NK-92 treated with Interleukin-12 subunit alpha and Interleukin-12 subunit beta, amount 100 ng/mL, for 24 hours (cell line): Measurements from ENCODE around the gene MICOS13.
"Not testable (repeated sequence)": the region's sequence is repeated elsewhere in the genome, so short reads cannot be mapped to it uniquely, and the experiment has no call there.

Experiments
- DNase-seq: peaks from one replicate; lab custom pipeline; 2025; lab: John Stamatoyannopoulos, UW

MICOS13 gene, protein sequence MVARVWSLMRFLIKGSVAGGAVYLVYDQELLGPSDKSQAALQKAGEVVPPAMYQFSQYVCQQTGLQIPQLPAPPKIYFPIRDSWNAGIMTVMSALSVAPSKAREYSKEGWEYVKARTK

GRCh38 chr19:5680437-5681368 is at the start of gene MICOS13, which contains the start of gene HSD11B1L:
Gene MICOS13, minus strand, starts transcription at chr19:5680516. Its CDS starts 30 bp downstream, at chr19:5680486.
Gene HSD11B1L, plus strand, starts transcription at chr19:5681027. Its CDS starts 3,806 bp downstream, at chr19:5684833.
- DNase-seq: peak; percentile 96

GRCh38 chr19:5727453-5728050 is 47.2 kb upstream of the MICOS13 start:
- DNase-seq: no peak

- DNase-seq: peak; percentile 98
Measured at GRCh38 chr19:5719961-5720790, 39.9 kb upstream of the MICOS13 start, which contains the start of the genes CATSPERD and LONP1. Gene CATSPERD, plus strand, starts transcription at chr19:5720637. Its CDS starts 101 bp downstream, at chr19:5720738. Gene LONP1, minus strand, starts transcription at chr19:5720146. Its CDS starts 14 bp downstream, at chr19:5720132.

DNA sequence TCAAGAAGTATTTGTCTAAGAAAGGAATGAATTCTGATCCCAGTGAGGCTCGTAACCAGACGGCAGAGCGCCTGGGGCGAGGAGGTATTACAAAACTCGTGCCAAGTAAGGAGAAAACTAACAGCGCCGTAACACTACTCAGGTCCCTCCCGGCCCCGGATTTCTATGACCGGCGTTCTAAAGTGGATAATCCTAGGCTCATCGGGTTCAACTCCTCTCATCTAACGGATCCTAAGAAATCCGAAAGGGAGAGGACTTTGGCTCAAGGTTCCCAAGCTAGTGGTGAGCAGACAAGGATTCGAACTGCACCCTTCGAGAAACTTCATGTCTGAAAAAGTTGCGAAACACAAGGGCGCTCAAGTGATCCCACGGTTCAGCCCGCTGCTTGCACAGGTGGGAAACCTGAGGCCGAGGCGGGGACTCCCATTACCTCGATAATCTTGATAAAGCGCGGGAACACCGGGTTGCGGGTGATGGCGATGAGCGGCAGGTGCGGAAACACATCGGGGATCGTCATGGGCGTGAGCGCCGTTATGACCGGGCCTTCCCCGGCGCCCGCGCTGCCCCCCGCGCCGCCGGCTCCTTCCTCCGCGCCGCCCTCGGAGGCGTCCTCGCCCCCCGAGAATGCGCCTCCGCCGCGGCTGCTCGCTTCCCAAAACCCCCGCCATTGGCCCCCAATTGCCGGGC is 39.1 kb upstream of the MICOS13 start:
- DNase-seq: no peak

GRCh38 chr19:5718579-5719273 is 38.4 kb upstream of the MICOS13 start:
- peak; percentile 47 for DNase-seq

DNA sequence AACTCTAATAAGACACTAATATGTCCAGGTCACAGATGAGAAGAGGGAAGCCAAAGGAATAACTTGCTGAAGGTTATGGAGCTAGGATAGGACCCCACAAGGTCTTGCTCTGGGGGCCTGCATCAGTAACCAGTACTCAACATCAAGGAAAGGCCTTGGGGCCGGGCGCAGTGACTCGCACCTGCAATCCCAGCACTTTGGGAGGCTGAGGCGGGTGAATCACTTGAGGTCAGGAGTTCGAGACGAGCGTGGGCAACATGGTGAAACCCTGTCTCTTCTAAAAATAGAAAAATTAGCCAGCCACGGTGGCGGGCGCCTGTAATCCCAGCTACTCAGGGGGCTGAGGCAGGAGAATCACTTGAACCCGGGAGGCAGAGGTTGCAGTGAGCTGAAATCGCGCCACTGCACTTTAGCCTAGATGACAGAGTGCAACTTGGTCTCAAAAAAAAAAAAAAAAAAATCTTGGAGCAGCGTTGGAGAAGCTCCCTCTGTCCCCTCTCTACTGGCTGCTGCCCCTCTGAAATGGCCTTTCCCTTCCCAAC is 37.8 kb upstream of the MICOS13 start:
- DNase-seq: peak; percentile 56

DNA sequence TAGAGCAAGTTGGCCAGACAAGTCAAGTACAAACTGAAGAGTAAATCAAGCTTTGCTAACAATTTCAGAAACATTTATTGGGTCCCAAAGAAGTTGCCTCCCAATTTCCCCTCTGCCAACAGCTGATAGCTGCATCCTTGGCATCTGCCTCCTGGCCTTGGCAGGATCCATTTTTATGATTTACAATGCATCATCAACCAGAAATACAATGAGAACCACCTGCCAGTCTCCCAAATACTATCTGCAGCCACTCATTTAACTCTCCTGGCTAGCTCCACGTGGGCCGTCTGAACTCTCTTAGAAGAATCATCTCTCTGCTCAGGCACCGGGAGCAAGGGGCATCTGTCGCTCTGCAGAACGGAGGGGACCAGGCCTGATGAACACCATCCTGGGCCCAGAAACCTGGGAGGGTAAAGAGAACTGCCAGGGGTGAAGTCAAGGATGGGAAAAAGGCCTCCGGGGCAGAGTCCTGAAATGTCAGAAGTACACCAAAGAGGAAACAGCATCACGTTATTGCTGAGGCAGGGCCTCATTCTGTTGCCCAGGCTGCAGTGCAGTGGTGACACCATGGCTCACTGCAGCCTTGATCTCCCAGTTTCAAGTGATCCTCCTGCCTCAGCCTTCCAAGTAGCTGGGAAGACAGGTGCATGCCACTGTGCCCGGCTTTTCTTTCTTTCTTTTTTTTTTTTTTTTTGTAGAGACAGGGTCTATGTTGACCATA is 37.1 kb upstream of the MICOS13 start:
- DNase-seq: no peak

- no peak for DNase-seq
Measured at GRCh38 chr19:5714816-5715215, 34.5 kb upstream of the MICOS13 start.

- no peak for DNase-seq
Measured at GRCh38 chr19:5713228-5713627, 32.9 kb upstream of the MICOS13 start.

DNA sequence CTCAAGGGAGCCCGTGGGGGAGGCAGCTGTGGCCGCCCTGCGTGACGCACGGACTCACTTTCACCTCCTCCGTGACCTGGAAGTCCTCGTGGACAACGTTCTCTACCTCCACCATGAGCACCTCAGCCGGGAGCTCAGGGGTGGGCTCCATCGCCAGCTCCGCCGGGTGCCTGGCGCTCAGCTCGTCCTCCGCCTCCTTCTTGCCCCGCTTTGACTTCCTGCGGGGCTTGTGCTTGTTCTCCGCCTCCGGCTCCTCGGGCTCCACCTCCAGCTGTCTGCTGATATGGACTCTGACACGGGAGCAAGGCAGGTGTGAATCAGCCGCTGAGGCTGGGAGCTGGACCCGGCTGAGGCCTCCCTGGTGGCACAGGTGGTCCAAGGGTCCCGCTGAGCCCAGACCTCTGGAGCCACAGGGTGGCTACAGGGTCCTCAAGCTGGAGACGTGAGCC is 31.4 kb upstream of the MICOS13 start:
- DNase-seq: no peak

- no peak for DNase-seq
Measured at GRCh38 chr19:5711025-5711424, 30.7 kb upstream of the MICOS13 start.

DNA sequence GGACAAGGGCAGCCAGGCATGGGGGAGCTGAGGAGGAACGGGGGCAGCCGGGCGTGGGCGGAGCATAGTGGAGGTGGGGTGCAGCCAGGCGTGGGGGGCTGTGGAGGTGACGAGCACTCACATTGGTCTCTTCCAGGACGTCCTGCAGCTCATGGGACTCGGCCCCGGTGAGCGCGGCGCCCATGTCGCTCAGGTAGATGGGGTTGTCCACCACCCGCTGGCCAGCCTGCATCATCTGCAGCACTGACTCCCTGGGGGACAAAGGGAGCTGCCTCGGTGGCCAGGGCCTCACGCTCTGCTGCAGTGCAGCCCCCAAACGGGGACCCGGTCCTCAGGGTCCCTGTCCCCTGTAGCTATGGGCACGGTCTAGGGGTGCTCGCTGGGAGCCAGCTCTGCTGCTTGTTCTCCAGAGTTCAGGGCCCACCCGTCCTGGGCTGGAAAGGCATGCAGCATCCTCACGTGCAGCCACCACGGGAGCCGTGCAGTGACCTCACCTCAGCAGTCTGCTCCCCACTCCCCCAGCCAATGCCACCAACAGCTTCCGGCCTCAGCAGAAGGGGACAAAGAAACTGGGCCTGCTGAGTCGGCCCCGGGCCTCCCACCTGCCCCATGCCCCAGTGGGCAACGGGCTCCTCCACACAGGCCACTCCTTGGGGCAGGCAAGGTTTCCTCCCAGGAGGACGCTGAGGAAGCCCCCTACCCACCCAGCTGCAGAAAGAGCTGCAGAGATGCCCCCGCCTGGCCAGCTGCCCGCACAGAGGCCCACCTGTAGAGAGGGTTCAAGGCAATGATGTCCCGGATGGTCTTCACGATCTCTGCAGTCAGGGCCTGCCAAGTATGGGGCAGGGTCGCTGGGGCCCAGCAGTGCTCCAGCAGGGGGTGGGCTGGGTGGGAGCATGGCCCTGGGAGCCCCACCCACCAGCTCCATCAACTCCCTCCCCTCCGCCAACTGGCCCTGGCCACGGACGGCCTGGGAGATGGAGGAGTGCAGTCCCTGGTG is 27.6 kb upstream of the MICOS13 start:
- DNase-seq: no peak

DNA sequence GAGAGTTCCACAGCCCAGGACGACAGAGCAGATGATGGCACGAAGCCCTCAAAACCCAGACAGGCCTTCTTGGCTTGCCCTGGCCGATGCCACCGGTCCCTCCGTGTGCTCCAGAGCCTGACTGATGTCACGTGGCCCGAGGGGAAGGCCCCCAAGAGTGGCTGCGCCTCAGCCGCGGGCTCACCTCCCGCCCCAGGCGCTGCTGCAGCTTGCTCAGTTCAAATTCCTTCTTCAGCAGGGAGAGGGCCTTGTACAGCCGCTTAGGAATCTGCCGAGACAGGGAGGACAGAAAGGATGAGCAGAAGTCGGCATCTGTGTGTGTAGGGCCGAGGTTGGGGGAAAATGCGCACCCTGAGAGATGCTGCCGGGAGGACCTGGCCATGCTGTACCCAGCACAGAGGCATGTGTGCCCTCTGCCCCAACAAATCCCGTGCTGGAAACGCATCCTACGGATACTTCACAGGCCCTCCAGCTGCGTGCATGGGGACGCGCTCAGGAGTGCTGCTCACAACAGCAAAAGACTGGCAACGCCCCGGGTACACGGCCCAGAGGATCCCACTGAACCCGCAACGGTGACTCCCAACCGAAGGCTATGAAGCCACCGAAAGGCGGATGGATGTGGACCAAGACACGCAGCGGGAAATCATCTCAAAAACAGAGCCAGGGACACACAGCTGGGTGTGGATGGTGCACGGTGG is 26.7 kb upstream of the MICOS13 start:
- DNase-seq: no peak

GRCh38 chr19:5705552-5705951 is 25.2 kb upstream of the MICOS13 start:
- DNase-seq: no peak

DNA sequence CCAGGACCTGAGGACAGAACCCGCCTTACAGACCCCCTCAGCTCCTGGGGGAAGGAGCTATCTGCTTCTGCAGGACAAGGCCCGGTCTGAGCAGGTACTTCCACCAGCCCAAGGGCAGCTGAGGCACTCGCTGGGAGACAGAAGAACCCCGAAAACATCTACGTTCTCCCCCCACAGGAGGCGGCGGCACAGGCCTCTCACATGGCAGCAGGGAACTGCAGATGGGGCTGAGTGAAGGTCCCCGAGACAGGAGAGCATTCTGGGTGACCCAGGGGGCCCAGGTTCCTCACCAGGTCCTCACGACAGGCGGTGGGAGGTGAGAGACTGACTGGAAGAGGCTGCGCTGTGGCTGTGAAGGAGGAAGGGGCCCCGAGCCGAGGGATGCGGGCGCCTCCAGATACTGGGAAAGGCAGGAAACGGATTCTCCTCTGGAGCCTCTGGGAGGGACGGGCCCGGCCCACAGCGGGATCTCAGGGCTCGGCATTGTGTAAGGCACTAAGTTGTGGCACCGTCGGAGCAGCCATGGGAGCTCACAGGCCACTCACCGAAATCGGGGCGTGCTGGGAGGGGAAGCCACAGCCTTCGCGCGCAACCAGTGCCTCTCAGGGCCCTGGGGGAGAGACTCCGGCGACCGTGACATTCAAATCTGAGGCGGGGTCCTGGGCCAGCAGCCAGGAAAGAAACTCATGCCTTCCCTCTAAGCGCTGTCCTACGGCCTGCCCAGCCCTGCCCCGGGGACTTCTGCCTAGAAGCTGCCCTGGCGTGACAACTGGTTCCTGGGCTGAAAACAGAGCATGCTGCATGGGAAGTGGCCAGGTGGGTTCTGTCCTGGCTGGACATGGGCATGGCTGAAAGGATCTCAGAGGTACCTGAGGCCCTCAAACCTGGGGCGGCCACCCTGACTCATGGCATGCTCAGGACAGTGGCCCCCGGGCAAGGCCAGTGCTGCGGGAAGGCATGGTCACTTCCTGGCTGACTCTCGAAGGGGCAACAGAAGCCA is 23.8 kb upstream of the MICOS13 start:
- DNase-seq: no peak

DNA sequence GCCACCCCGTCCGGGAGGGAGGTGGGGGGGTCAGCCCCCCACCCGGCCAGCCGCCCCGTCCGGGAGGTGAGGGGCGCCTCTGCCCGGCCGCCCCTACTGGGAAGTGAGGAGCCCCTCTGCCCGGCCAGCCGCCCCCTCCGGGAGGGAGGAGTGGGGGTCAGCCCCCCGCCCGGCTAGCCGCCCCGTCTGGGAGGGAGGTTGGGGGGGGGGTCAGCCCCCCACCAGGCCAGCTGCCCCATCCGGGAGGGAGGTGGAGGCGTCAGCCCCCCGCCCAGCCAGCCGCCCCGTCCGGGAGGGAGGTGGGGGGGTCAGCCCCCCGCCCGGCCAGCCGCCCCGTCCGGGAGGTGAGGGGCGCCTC is 21.7 kb upstream of the MICOS13 start:
- not testable (repeated sequence) for DNase-seq
